Activated T-helper 17 cell treated with anti-CD3 and anti-CD28 coated beads, Interleukin-2, amount 50 U/mL, for 72 hours (primary cell): ENCODE data around the gene SACM1L. TPM values are rescaled to one million over a fixed set of nuclear protein-coding genes. Genes with fewer than 3 reads are reported as not detected.

ENCODE experiments used
- ATAC-seq: fragments of 150-1000 bp; cut with Tn5 transposase; replicated peaks from 2 replicates; pipeline ENCODE4 v1.10.0; 2021; ENCODE audit warnings: mild to moderate bottlenecking, moderate library complexity
- H3K27ac Mint-ChIP-seq: one replicate; pipeline ENCODE4 v1.8.0; 2022; ENCODE audit warnings: mixed read lengths
- H3K27me3 Mint-ChIP-seq: one replicate; pipeline ENCODE4 v1.8.0; 2022; ENCODE audit warnings: mixed read lengths
- H3K36me3 Mint-ChIP-seq: one replicate; pipeline ENCODE4 v1.8.0; 2022; ENCODE audit warnings: low read depth, mild to moderate bottlenecking, mixed read lengths
- H3K4me1 Mint-ChIP-seq: one replicate; pipeline ENCODE4 v1.8.0; 2022; ENCODE audit warnings: mixed read lengths
- H3K4me3 Mint-ChIP-seq: one replicate; pipeline ENCODE4 v1.8.0; 2022; ENCODE audit warnings: mild to moderate bottlenecking, mixed read lengths
- H3K9me3 Mint-ChIP-seq: one replicate; pipeline ENCODE4 v1.8.0; 2022; ENCODE audit warnings: mixed read lengths
- total RNA-seq, 2 donors: library from RNA; stranded (reverse); gene quantifications; one replicate each; pipeline ENCODE4 v1.2.3, GENCODE V29; 2022

SACM1L gene
- total RNA-seq, 2 donors from 2014 or later, result 49.2 to 57.4 TPM

- ATAC-seq, result no peak
- Mint-ChIP-seq H3K9me3 (no peaks in the 10 kb centered on the region), H3K27ac (no peak overlapping the region), H3K36me3 (no peaks in the 10 kb centered on the region), H3K27me3 (peaks cover 7% of the 10 kb centered on the region), H3K4me3 (no peak overlapping the region), H3K4me1 (no peaks in the 10 kb centered on the region)
These were observed 92.1 kb downstream of the SACM1L start for GRCh38 chr3:45781271-45781670.

- Mint-ChIP-seq H3K36me3 (no peaks in the 10 kb centered on the region), H3K27me3 (peaks cover 7% of the 10 kb centered on the region), H3K4me3 (no peak overlapping the region), H3K9me3 (no peaks in the 10 kb centered on the region), H3K4me1 (no peaks in the 10 kb centered on the region), H3K27ac (no peak overlapping the region)
- ATAC-seq, result no peak
These were observed 92.6 kb downstream of the SACM1L start for GRCh38 chr3:45781841-45782240.

- no peaks in the 10 kb centered on the region for H3K4me1 Mint-ChIP-seq
- H3K27ac Mint-ChIP-seq, result no peak overlapping the region
- H3K9me3 Mint-ChIP-seq, result no peaks in the 10 kb centered on the region
- no peak overlapping the region for H3K4me3 Mint-ChIP-seq
- no peak for ATAC-seq
- peaks cover 7% of the 10 kb centered on the region for H3K27me3 Mint-ChIP-seq
- H3K36me3 Mint-ChIP-seq, result no peaks in the 10 kb centered on the region
These were observed 93.2 kb downstream of the SACM1L start for GRCh38 chr3:45782381-45782780.

GRCh38 chr3:45783667-45784066 is 94.5 kb downstream of the SACM1L start:
- peaks cover under 1% of the 10 kb centered on the region for H3K27me3 Mint-ChIP-seq
- no peaks in the 10 kb centered on the region for H3K4me1 Mint-ChIP-seq
- H3K9me3 Mint-ChIP-seq, result no peaks in the 10 kb centered on the region
- H3K36me3 Mint-ChIP-seq, result no peaks in the 10 kb centered on the region
- no peak overlapping the region for H3K27ac Mint-ChIP-seq
- no peak overlapping the region for H3K4me3 Mint-ChIP-seq
- no peak for ATAC-seq

GRCh38 chr3:45785605-45786150 is 96.5 kb downstream of the SACM1L start:
- H3K4me3 Mint-ChIP-seq, result no peak overlapping the region
- H3K9me3 Mint-ChIP-seq, result peaks cover 4% of the 10 kb centered on the region
- no peaks in the 10 kb centered on the region for H3K36me3 Mint-ChIP-seq
- no peak overlapping the region for H3K27ac Mint-ChIP-seq
- peaks cover 3% of the 10 kb centered on the region for H3K27me3 Mint-ChIP-seq
- no peaks in the 10 kb centered on the region for H3K4me1 Mint-ChIP-seq
- ATAC-seq, result no peak

GRCh38 chr3:45786801-45787495 is 97.8 kb downstream of the SACM1L start:
- Mint-ChIP-seq H3K9me3 (peaks cover 4% of the 10 kb centered on the region), H3K27me3 (peaks cover 6% of the 10 kb centered on the region), H3K4me1 (no peaks in the 10 kb centered on the region), H3K27ac (no peak overlapping the region), H3K4me3 (no peak overlapping the region), H3K36me3 (no peaks in the 10 kb centered on the region)
- ATAC-seq, result no peak

GRCh38 chr3:45787551-45787950 is 98.4 kb downstream of the SACM1L start:
- no peak overlapping the region for H3K27ac Mint-ChIP-seq
- no peaks in the 10 kb centered on the region for H3K36me3 Mint-ChIP-seq
- no peak for ATAC-seq
- H3K27me3 Mint-ChIP-seq, result peaks cover 6% of the 10 kb centered on the region
- no peak overlapping the region for H3K4me3 Mint-ChIP-seq
- H3K9me3 Mint-ChIP-seq, result peaks cover 4% of the 10 kb centered on the region
- no peaks in the 10 kb centered on the region for H3K4me1 Mint-ChIP-seq

- H3K27ac Mint-ChIP-seq, result no peak overlapping the region
- no peak overlapping the region for H3K4me3 Mint-ChIP-seq
- H3K36me3 Mint-ChIP-seq, result no peaks in the 10 kb centered on the region
- H3K9me3 Mint-ChIP-seq, result peaks cover 4% of the 10 kb centered on the region
- peaks cover 12% of the 10 kb centered on the region for H3K27me3 Mint-ChIP-seq
- H3K4me1 Mint-ChIP-seq, result no peaks in the 10 kb centered on the region
- ATAC-seq, result no peak
These were observed 100.1 kb downstream of the SACM1L start for GRCh38 chr3:45789235-45789812.

- Mint-ChIP-seq H3K9me3 (peaks cover 4% of the 10 kb centered on the region), H3K27me3 (peaks cover 24% of the 10 kb centered on the region)
These were observed 101.4 kb downstream of the SACM1L start for GRCh38 chr3:45790596-45790995.

GRCh38 chr3:45792036-45792435 is 102.8 kb downstream of the SACM1L start:
- Mint-ChIP-seq H3K4me1 (peaks cover 8% of the 10 kb centered on the region), H3K36me3 (no peaks in the 10 kb centered on the region), H3K9me3 (peaks cover 4% of the 10 kb centered on the region), H3K27ac (no peak overlapping the region), H3K4me3 (no peak overlapping the region), H3K27me3 (peaks cover 32% of the 10 kb centered on the region)
- no peak for ATAC-seq

More at GRCh38 chr3:45790596-45790995, 101.4 kb downstream of the SACM1L start:
- H3K4me3 Mint-ChIP-seq, result no peak overlapping the region
- H3K36me3 Mint-ChIP-seq, result no peaks in the 10 kb centered on the region
- H3K4me1 Mint-ChIP-seq, result peaks cover 5% of the 10 kb centered on the region
- no peak for ATAC-seq
- no peak overlapping the region for H3K27ac Mint-ChIP-seq

- no peak overlapping the region for H3K4me3 Mint-ChIP-seq
- H3K36me3 Mint-ChIP-seq, result no peaks in the 10 kb centered on the region
- ATAC-seq, result no peak
- no peak overlapping the region for H3K27ac Mint-ChIP-seq
- peaks cover 4% of the 10 kb centered on the region for H3K9me3 Mint-ChIP-seq
- peaks cover 8% of the 10 kb centered on the region for H3K4me1 Mint-ChIP-seq
- peaks cover 38% of the 10 kb centered on the region for H3K27me3 Mint-ChIP-seq
These were observed 103.4 kb downstream of the SACM1L start for GRCh38 chr3:45792516-45793172.

- no peak overlapping the region for H3K4me3 Mint-ChIP-seq
- ATAC-seq, result no peak
- H3K36me3 Mint-ChIP-seq, result no peaks in the 10 kb centered on the region
- H3K9me3 Mint-ChIP-seq, result peaks cover 4% of the 10 kb centered on the region
- H3K27me3 Mint-ChIP-seq, result peaks cover 45% of the 10 kb centered on the region
- H3K4me1 Mint-ChIP-seq, result peaks cover 8% of the 10 kb centered on the region
- H3K27ac Mint-ChIP-seq, result no peak overlapping the region
These were observed 104.4 kb downstream of the SACM1L start for GRCh38 chr3:45793482-45794176.

GRCh38 chr3:45794177-45794560 is 105.0 kb downstream of the SACM1L start:
- no peak overlapping the region for H3K4me3 Mint-ChIP-seq
- H3K27ac Mint-ChIP-seq, result no peak overlapping the region
- H3K4me1 Mint-ChIP-seq, result peaks cover 8% of the 10 kb centered on the region

GRCh38 chr3:45794660-45795059 is 105.5 kb downstream of the SACM1L start:
- H3K4me1 Mint-ChIP-seq, result peaks cover 8% of the 10 kb centered on the region
- ATAC-seq, result no peak
- no peaks in the 10 kb centered on the region for H3K36me3 Mint-ChIP-seq
- peaks cover 54% of the 10 kb centered on the region for H3K27me3 Mint-ChIP-seq
- H3K4me3 Mint-ChIP-seq, result no peak overlapping the region
- H3K9me3 Mint-ChIP-seq, result peaks cover 4% of the 10 kb centered on the region
- H3K27ac Mint-ChIP-seq, result no peak overlapping the region

More at GRCh38 chr3:45794177-45794560, 105.0 kb downstream of the SACM1L start:
- no peaks in the 10 kb centered on the region for H3K36me3 Mint-ChIP-seq
- peaks cover 4% of the 10 kb centered on the region for H3K9me3 Mint-ChIP-seq
- ATAC-seq, result no peak
- peaks cover 50% of the 10 kb centered on the region for H3K27me3 Mint-ChIP-seq
